Activated naive CD4-positive, alpha-beta T cell treated with anti-CD3 and anti-CD28 coated beads, Interleukin-2, amount 50 U/mL, for 72 hours (primary cell): ENCODE data around the gene TEAD4. TPM values are rescaled to one million over a fixed set of nuclear protein-coding genes. Genes with fewer than 3 reads are reported as not detected.
"Not testable (repeated sequence)": the region's sequence is repeated elsewhere in the genome, so short reads cannot be mapped to it uniquely, and the experiment has no call there.

Source experiments
- ATAC-seq, 2 donors: fragments of 150-1000 bp; cut with Tn5 transposase; 2 replicates each; pipeline ENCODE4 v1.10.0; 2021; ENCODE audit warnings: mild to moderate bottlenecking in 2 of 2, moderate library complexity in 2 of 2
- DNase-seq, 2 donors: peaks; one replicate each; pipeline ENCODE4 v3.0.0; 2021 to 2022; ENCODE audit warnings: low spot score in 2 of 2
- H3K27ac Mint-ChIP-seq, 2 donors: one replicate each; pipeline ENCODE4 v1.8.0; 2022; ENCODE audit warnings: mild to moderate bottlenecking in 2 of 2, mixed read lengths in 2 of 2
- H3K36me3 Mint-ChIP-seq, 2 donors: one replicate each; pipeline ENCODE4 v1.8.0; 2022; ENCODE audit warnings: mixed read lengths in 2 of 2
- H3K9me3 Mint-ChIP-seq, 2 donors: one replicate each; pipeline ENCODE4 v1.8.0; 2022; ENCODE audit warnings: mixed read lengths in 2 of 2
- total RNA-seq, 2 donors: library from RNA; stranded (reverse); gene quantifications; one replicate each; pipeline ENCODE4 v1.2.3, GENCODE V29; 2022

The TEAD4 gene
- total RNA-seq, 2 donors from 2014 or later, result 0.32 to 8.3 TPM

- no peak overlapping the region for H3K27ac Mint-ChIP-seq
- DNase-seq (no peak), ATAC-seq (no peak)
- no peaks in the 10 kb centered on the region for H3K9me3 Mint-ChIP-seq
- no peaks in the 10 kb centered on the region for H3K36me3 Mint-ChIP-seq
Measured at GRCh38 chr12:3046441-3047200, 87.4 kb downstream of the TEAD4 start.

DNA sequence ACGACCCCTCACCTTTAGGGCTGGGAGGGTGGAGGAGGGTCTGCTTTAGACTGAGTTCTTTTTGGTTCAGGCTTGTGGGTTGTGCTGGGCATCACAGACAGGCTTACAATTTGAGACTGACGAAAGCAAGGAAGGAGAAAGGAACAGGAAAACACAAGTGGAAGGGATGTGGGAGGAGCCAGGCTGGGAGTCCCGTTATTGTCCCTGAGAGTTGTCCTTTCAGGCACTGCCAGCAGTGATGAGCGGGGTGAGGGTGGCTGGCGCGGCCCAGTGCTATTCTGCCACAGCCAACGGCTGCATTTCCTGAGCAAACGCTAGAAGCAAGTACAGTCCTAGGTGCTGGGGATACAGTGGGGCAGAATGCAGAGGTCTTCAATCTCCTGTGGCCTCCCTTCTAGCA, 88.8 kb downstream of the TEAD4 start:
- Mint-ChIP-seq H3K9me3 (no peaks in the 10 kb centered on the region), H3K36me3 (no peaks in the 10 kb centered on the region), H3K27ac (peak overlapping the region in 1 of 2 donors; percentile 77)
- ATAC-seq (no peak), DNase-seq (no peak)

GRCh38 chr12:3048540-3048939, 89.3 kb downstream of the TEAD4 start:
- ATAC-seq (no peak), DNase-seq (no peak)
- Mint-ChIP-seq H3K9me3 (no peaks in the 10 kb centered on the region), H3K27ac (no peak overlapping the region), H3K36me3 (no peaks in the 10 kb centered on the region)

DNA sequence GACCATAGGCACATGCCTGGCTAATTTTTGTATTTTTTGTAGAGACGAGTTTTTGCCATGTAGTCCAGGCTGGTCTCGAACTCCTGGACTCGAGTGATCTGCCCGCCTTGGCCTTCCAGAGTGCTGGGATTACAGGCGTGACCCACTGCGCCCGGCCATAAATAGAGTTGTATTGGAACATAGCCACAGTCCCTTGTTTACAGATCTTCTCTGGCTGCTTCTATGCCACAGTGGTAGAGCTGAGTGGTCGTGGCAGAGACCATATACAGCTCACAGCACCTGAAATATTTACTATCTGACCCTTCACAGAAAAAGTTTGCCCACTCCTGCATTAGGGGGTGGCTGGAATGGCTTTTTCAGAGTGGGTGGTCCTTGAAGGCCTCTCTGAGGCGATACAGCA, 90.0 kb downstream of the TEAD4 start:
- no peaks in the 10 kb centered on the region for H3K36me3 Mint-ChIP-seq
- DNase-seq, result no peak
- ATAC-seq, result no peak
- H3K9me3 Mint-ChIP-seq, result no peaks in the 10 kb centered on the region
- no peak overlapping the region for H3K27ac Mint-ChIP-seq

- no peaks in the 10 kb centered on the region for H3K36me3 Mint-ChIP-seq
- no peaks in the 10 kb centered on the region for H3K9me3 Mint-ChIP-seq
- DNase-seq, result no peak
- no peak overlapping the region for H3K27ac Mint-ChIP-seq
- ATAC-seq, result no peak
Measured at GRCh38 chr12:3049611-3050249, 90.5 kb downstream of the TEAD4 start.

- DNase-seq, result no peak
- ATAC-seq, result no peak
- no peaks in the 10 kb centered on the region for H3K36me3 Mint-ChIP-seq
- no peak overlapping the region for H3K27ac Mint-ChIP-seq
- no peaks in the 10 kb centered on the region for H3K9me3 Mint-ChIP-seq
Measured at GRCh38 chr12:3054374-3054773, 95.2 kb downstream of the TEAD4 start.

GRCh38 chr12:3055026-3055703, 96.0 kb downstream of the TEAD4 start:
- DNase-seq, result no peak
- no peak for ATAC-seq
- Mint-ChIP-seq H3K27ac (no peak overlapping the region), H3K9me3 (no peaks in the 10 kb centered on the region), H3K36me3 (no peaks in the 10 kb centered on the region)

GRCh38 chr12:3055704-3056467, 96.7 kb downstream of the TEAD4 start:
- Mint-ChIP-seq H3K27ac (no peak overlapping the region), H3K9me3 (no peaks in the 10 kb centered on the region), H3K36me3 (no peaks in the 10 kb centered on the region)
- ATAC-seq (no peak), DNase-seq (no peak)

DNA sequence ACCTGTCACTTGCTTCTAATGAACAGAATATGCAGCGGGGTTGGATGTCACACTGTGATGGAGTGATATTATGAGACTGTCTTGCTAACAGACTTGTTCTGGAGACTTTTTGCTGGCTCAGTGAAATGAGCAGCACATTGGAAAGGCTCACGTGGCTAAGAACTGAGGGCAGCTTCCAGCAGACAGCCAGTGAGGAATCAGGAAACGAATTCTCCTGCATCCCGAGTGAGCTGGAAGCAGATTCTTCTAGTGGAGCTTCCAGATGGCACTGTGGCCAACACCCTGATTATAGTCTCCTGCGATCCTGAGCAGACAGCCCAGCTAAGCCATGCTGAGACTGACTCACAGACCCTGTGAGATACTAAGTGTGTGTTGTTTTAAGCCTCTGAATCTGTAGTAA, 101.9 kb downstream of the TEAD4 start:
- peaks cover 0 to 7% of the 10 kb centered on the region in 2 donors for H3K9me3 Mint-ChIP-seq
- no peak overlapping the region for H3K27ac Mint-ChIP-seq
- DNase-seq, result no peak
- ATAC-seq, result no peak
- no peaks in the 10 kb centered on the region for H3K36me3 Mint-ChIP-seq

DNA sequence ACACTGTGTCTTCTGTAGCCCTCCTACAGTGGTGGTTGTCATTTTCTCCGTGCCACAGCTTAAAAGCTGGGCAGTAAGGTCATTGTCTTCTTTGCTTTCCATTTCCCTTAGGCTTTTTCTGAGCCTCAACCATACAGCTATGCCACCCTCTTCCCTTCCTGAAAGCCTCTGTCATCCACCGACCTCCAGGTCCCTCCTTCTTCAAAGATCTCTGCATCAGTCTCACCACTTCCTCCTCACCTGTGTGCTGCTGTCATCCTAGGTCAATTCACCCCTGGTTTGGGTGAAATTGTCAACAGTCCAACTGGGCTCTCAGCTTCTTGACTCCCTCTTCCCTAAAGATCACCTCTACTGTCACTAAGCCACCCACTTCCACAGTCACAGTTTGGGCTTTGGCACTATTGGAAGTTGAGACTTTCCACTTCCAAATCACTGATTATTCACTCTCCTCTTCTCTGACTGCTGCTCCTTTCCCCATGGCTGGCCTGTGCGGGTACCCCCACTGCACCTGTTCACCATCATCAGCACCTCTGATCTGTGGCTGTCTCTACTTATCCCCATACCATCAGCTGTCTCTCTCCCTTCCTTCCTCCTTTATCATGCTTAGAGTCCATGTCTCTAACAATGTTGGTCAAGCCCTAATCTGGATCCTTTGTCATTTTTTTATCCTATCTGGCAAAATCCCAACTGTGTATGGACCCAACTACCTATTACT, 102.5 kb downstream of the TEAD4 start:
- no peak for DNase-seq
- H3K36me3 Mint-ChIP-seq, result no peaks in the 10 kb centered on the region
- no peak for ATAC-seq
- no peak overlapping the region for H3K27ac Mint-ChIP-seq
- H3K9me3 Mint-ChIP-seq, result peaks cover 0 to 7% of the 10 kb centered on the region in 2 donors

GRCh38 chr12:3065300-3065699, 106.1 kb downstream of the TEAD4 start:
- H3K36me3 Mint-ChIP-seq, result no peaks in the 10 kb centered on the region
- no peak for DNase-seq
- H3K27ac Mint-ChIP-seq, result no peak overlapping the region
- ATAC-seq, result no peak
- H3K9me3 Mint-ChIP-seq, result peaks cover 0 to 7% of the 10 kb centered on the region in 2 donors

- not testable (repeated sequence) for H3K27ac Mint-ChIP-seq, H3K36me3 Mint-ChIP-seq, ATAC-seq, H3K9me3 Mint-ChIP-seq, DNase-seq
Measured at GRCh38 chr12:3065846-3066245, 106.6 kb downstream of the TEAD4 start.

DNA sequence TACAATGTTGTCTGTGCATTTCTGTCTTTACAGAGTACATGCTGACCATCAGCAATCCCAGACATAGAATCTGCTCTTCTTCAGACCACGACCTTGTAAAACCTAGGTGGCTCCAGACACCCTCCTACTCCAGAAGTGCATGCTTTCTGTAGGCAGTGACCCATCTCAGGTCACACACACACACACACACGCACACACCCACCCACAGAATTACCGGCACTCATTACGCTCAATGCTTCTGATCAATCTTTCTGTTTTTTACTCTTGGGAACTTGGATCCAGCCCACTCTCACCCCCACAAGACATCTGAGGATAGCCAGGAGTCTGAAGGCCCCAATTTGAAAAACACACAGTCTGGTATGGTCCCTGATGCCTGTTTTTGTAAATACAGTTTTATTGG, 110.5 kb downstream of the TEAD4 start:
- ATAC-seq, result no peak
- Mint-ChIP-seq H3K27ac (no peak overlapping the region), H3K36me3 (no peaks in the 10 kb centered on the region), H3K9me3 (no peaks in the 10 kb centered on the region)
- no peak for DNase-seq

DNA sequence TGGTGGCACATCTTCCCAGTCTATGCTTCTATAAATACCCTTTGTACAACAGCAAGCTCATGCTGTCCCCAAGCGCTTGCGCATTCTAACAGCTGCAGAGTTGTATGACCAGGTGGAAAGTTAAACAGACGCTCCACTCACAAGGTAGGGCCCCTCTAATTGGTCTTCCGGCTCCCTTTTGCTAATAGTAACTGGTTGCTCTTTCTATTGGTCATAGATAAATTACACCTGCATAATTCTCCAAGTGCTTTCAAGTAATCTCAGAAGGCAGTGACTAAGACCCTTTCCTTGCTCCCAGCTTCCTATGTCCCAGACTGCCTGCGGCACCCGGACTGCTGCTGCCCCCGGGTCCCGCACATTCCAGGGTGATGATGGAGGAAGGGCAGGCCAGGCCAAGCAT, 111.9 kb downstream of the TEAD4 start:
- DNase-seq (no peak), ATAC-seq (no peak)
- no peak overlapping the region for H3K27ac Mint-ChIP-seq

DNA sequence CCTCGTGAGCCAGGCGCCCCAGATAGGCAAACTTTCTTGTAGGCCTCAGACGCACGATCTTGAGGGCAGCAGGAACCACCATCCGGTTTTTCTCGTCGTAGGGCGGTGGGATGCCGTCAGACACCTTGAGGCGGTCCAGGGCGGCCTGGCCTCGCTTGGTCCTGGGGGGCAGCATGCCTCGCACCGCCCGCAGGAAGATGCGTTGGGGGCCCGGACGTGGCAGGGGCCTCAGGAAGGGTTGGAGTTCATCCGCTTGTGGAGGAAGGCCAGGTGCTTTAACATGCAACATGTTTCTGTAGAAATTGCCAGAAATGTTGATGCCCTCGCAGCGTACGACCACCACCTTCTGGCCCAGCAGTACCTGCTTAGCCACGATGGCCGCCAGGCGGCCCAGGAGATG, 112.5 kb downstream of the TEAD4 start:
- H3K36me3 Mint-ChIP-seq, result no peaks in the 10 kb centered on the region
- no peak for ATAC-seq
- H3K9me3 Mint-ChIP-seq, result no peaks in the 10 kb centered on the region
- no peak for DNase-seq
- no peak overlapping the region for H3K27ac Mint-ChIP-seq

More for the DNA sequence above, 111.9 kb downstream of the TEAD4 start:
- no peaks in the 10 kb centered on the region for H3K36me3 Mint-ChIP-seq
- no peaks in the 10 kb centered on the region for H3K9me3 Mint-ChIP-seq

DNA sequence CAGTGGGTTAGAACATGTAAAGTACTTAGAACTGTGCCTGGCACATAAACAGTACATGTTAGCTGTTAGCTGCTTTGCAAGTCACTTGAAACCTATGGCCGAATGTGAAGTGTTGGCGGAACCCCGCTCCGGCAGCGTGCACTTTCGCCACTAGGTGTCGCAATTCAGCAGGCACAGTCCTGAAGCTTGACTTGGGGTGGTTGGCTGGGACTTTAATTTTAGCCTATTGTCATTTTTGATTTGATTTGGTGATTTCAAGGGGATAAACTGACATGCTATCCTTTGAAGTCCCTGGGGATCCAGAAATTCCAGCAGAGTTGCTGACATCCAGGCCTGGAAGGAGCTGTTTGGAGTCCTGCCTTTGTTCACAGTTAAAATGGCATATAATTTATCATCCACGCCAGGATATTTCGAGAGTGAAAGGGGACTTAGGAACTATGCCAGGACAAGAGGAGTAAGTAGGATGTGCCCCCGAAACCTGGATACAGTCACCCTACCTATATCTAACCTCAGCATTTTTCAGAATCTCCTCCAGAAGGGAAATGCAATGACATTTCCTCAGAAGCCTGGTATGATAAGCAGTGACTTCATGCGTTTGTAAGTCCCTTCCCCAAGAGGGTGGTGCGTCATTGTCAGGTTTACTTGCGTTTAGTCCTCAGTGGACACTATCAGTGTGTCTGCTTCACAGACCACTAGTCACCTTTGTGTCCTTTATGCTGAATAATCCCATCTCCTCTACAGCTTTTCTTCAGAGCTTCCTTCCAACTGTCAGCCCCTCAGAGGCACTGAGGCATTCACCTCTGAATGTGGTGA, 114.4 kb downstream of the TEAD4 start:
- peak; percentile 75 to 88 for DNase-seq
- Mint-ChIP-seq H3K27ac (no peak overlapping the region), H3K36me3 (no peaks in the 10 kb centered on the region), H3K9me3 (no peaks in the 10 kb centered on the region)
- peak; percentile 55 to 58 for ATAC-seq
